Activated naive CD4-positive, alpha-beta T cell treated with anti-CD3 and anti-CD28 coated beads, Interleukin-2, amount 10 ng/mL, durations not matched to agents 7 days and 5 days (primary cell): ENCODE data around the gene RAET1G.
"Not testable (repeated sequence)": the region's sequence is repeated elsewhere in the genome, so short reads cannot be mapped to it uniquely, and the experiment has no call there.

Source experiments
- CTCF ChIA-PET: fragments of 350-600 bp; sonication (Branson Sonifier 250); formaldehyde crosslinking; loops from one replicate; lab custom pipeline; 2021; ENCODE audit warnings: antibody characterized with exemption; lab: Charles Lee
- DNase-seq: peaks from one replicate; pipeline ENCODE4 v3.0.0-alpha.2; 2020
- H3K27ac Mint-ChIP-seq: one replicate; pipeline ENCODE4 v1.8.0; 2021; ENCODE audit warnings: mild to moderate bottlenecking, moderate library complexity, mixed read lengths
- H3K27me3 Mint-ChIP-seq: one replicate; pipeline ENCODE4 v1.8.0; 2021; ENCODE audit warnings: mild to moderate bottlenecking, mixed read lengths
- H3K36me3 Mint-ChIP-seq: one replicate; pipeline ENCODE4 v1.8.0; 2021; ENCODE audit warnings: mixed read lengths
- H3K4me1 Mint-ChIP-seq: one replicate; pipeline ENCODE4 v1.8.0; 2021; ENCODE audit warnings: mixed read lengths
- H3K4me3 Mint-ChIP-seq: one replicate; pipeline ENCODE4 v1.8.0; 2021; ENCODE audit warnings: mild to moderate bottlenecking, moderate library complexity, mixed read lengths
- H3K9me3 Mint-ChIP-seq: one replicate; pipeline ENCODE4 v1.8.0; 2021; ENCODE audit warnings: mixed read lengths

RAET1G gene

DNA sequence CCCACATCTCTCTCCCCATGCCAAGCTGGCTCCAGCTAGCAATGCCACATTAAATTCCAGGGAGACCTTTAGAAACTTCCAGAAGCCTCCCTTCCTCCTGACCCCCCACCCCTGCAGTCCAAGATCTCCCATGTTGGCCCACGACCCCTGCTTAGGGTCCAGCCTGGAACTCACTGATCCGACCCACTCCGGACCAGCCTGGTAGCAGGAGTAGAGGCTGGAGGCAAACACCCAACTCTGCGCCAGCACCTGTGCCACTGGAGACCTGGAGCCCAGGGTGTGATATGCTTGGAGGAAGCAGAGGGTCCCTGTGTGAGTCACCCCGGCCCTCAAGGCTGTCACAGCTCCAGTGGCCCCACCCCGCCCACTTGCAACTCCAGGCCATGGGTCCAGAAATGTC, 37.6 kb upstream of the RAET1G start:
- peaks cover 26% of the 10 kb centered on the region for H3K4me1 Mint-ChIP-seq
- no peak overlapping the region for H3K27ac Mint-ChIP-seq
- no peak overlapping the region for H3K4me3 Mint-ChIP-seq
- no peak for DNase-seq
- CTCF ChIA-PET: no interaction called here
- no peaks in the 10 kb centered on the region for H3K9me3 Mint-ChIP-seq
- H3K36me3 Mint-ChIP-seq: no peaks in the 10 kb centered on the region
- H3K27me3 Mint-ChIP-seq: peaks cover 91% of the 10 kb centered on the region

DNA sequence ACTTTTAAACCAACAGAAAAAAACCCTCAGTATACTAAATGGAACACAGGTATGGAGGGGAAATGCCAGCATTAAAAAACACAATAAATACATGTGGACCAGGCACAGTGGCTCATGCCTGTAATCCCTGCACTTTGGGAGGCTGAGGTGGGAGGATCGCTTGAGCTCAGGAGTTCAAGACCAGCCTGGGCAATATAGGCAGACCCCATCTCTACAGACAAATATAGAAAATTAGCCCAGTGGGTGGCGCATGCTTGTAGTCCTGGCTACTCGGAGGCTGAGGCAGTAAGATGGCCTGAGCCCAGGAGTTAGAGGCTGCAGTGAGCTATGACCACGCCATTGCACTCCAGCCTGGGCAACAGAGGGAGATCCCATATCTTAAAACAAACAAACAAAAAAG, 36.9 kb upstream of the RAET1G start:
- CTCF ChIA-PET, H3K4me3 Mint-ChIP-seq, H3K9me3 Mint-ChIP-seq, DNase-seq, H3K36me3 Mint-ChIP-seq, H3K27ac Mint-ChIP-seq: not testable (repeated sequence)
- H3K27me3 Mint-ChIP-seq: peaks cover 91% of the 10 kb centered on the region
- H3K4me1 Mint-ChIP-seq: peaks cover 24% of the 10 kb centered on the region

DNA sequence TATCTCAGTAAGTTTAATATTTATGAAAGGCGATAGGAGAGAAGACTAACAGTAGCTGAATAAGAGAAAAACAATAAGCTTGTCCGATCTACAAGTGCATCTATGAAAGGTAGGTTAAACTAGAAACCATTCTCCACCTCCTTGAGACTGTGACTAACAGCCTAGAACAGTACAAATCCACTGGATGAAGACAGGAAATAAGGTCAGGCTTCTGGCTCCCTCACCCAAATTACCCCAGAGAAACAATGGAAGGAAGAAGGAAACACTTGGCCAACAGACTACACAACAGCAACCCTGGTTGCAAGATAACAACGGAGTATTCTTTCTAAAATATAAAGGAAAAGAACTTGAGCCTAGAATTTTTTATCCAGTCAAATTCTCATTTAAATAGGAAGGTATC, 35.2 kb upstream of the RAET1G start:
- Mint-ChIP-seq H3K27me3 (peaks cover 91% of the 10 kb centered on the region), H3K4me1 (peaks cover 14% of the 10 kb centered on the region)
- H3K9me3 Mint-ChIP-seq, CTCF ChIA-PET, H3K27ac Mint-ChIP-seq, H3K36me3 Mint-ChIP-seq, DNase-seq, H3K4me3 Mint-ChIP-seq: not testable (repeated sequence)

DNA sequence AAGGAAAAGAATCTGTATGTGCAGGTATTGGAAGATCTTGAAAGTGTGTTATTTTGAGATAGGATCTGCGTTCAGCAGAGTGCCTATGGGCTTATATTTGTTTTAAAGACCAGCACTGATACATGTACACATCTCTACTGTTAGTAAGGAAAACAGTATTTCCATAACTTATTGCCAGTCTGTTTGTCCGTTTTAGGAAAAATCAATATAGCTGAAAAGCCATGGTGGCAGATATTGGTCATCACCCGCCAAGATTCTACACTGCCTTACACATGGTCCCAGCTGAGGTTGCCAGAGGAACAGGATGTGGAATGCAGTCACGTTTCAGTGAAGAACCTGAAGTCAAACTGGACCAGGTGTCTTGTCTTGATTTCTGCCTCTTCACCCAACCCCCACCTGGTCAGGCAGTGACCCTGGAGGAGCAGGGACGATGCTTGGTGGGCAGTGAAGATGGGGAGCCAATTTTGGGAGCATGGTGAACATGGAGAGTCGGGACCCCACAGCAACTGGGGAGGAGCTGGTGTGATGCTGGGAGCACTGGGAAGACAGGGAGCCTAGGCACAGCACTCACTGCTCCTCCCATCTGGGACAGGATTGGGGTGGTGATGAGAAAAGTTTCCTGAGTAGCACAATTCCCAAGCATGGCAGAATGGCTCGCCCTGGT, 32.9 kb upstream of the RAET1G start:
- Mint-ChIP-seq H3K4me1 (peaks cover 11% of the 10 kb centered on the region), H3K27me3 (peaks cover 90% of the 10 kb centered on the region)
- DNase-seq, H3K4me3 Mint-ChIP-seq, CTCF ChIA-PET, H3K27ac Mint-ChIP-seq, H3K36me3 Mint-ChIP-seq, H3K9me3 Mint-ChIP-seq: not testable (repeated sequence)

DNA sequence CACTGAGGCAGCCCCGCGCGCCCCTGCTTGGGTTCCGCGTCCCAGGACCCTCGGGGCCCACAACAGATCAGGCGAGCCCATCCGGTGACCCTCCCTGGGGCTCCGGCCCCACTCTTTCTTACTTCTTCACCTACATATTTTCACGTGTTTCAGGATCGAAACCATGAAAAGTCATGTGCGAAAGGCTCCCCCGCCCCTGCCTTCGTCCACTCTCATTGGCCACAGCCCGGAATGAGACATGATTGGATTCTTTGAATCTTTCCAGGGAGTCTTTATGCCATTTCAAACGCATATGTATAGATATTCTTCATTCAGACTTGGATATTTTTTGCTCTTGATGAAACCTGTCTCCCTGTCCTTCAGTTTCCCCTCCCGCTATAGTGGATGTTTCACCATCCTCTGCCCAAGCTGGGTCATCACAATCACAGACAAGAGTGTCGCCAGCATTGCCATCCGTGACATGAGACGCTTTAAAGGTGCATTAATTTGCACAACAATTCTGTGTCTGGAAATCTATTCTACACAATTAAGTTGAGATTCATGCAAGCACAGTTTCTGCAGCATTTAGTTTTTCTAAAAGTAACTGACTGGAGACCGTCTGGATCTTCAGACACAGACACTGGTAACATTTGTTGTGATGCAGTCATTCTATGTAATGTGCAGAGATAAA, 32.2 kb upstream of the RAET1G start:
- CTCF ChIA-PET, DNase-seq, H3K4me3 Mint-ChIP-seq, H3K36me3 Mint-ChIP-seq, H3K9me3 Mint-ChIP-seq: not testable (repeated sequence)
- H3K27ac Mint-ChIP-seq: peak overlapping the region; percentile 55
- H3K27me3 Mint-ChIP-seq: peaks cover 90% of the 10 kb centered on the region
- peaks cover 11% of the 10 kb centered on the region for H3K4me1 Mint-ChIP-seq

DNA sequence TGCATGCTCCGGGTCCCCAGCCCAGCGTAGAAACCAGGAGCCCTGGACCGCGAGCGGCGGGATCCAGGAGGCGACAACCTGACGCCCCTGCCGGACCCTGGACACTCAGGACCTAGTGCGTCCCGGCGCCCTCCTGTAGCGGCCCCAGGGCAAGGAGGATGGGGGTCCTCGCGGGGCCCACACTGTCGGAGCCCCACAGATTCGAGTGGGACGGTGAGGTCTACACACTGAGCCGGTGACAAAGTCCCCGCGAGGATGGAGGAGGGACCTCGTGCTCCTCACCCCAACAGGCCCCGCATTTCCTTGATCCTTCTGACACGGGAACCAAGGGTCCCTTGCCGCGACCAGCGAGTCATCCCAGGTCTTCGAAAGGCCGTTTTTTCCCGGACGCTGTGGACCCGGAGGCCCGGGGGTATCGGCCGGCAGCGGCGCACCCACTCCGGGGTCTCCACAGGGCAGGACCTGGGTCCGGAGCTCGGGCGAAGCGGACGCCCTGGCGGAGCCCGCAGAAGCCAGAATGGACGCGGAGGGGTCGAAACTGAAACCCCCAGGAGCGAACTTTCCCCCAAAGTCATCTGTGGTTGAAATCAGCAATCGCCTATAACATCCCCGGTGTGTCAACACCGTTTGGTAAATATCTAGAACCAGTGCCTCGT, 31.5 kb upstream of the RAET1G start:
- DNase-seq, H3K4me3 Mint-ChIP-seq, H3K27ac Mint-ChIP-seq, CTCF ChIA-PET, H3K36me3 Mint-ChIP-seq, H3K9me3 Mint-ChIP-seq: not testable (repeated sequence)
- H3K27me3 Mint-ChIP-seq: peaks cover 90% of the 10 kb centered on the region
- H3K4me1 Mint-ChIP-seq: peaks cover 11% of the 10 kb centered on the region

DNA sequence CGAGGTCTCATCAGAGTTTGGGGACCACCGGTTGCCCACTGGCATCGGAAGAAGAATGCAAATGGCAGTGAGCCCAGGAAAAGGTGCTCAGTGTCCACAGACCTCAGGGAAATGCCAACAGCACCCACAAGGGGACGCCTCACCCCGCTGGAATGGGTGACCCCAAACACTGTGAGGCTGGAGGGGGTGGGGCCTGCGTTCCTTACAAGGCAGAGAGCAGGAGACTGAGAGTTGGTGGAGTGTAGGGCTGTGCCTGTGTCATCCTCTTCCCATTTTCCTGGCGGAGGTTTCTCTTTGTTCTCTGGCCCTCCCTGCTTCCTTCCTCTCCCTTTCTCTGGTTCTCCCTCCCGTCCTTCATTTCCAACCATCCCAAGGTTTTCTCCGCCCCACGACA, 31.0 kb upstream of the RAET1G start:
- Mint-ChIP-seq H3K4me1 (peaks cover 11% of the 10 kb centered on the region), H3K27me3 (peaks cover 88% of the 10 kb centered on the region)
- H3K9me3 Mint-ChIP-seq, CTCF ChIA-PET, H3K36me3 Mint-ChIP-seq, H3K27ac Mint-ChIP-seq, H3K4me3 Mint-ChIP-seq, DNase-seq: not testable (repeated sequence)

DNA sequence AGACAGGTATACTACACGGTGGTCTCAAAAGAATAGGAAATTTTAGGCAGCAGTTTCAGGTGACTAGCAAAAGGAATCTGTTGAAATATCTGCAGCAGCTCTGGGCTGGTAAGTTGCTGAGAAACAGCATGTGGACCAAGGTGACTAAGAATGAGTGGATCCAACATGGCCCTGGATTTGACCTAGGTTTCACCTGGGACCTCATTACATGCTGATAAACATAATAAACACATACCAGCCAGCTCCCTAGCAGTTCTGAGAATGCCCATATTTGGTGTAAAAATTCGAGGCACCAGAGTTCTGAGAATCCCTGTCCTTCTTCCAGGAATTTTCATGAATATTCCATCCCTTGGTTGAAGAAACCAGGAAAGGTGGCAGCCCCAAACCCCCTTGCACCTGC, 30.5 kb upstream of the RAET1G start:
- peaks cover 87% of the 10 kb centered on the region for H3K27me3 Mint-ChIP-seq
- not testable (repeated sequence) for H3K9me3 Mint-ChIP-seq, DNase-seq, H3K27ac Mint-ChIP-seq, H3K36me3 Mint-ChIP-seq, H3K4me3 Mint-ChIP-seq
- H3K4me1 Mint-ChIP-seq: peaks cover 11% of the 10 kb centered on the region
- CTCF ChIA-PET: interaction anchor here (1.0 to 1.7 kb wide), 2 partner anchors 54 to 63 kb away, joined by 3 to 13 read pairs; no protein-coding TSS in a partner anchor

DNA sequence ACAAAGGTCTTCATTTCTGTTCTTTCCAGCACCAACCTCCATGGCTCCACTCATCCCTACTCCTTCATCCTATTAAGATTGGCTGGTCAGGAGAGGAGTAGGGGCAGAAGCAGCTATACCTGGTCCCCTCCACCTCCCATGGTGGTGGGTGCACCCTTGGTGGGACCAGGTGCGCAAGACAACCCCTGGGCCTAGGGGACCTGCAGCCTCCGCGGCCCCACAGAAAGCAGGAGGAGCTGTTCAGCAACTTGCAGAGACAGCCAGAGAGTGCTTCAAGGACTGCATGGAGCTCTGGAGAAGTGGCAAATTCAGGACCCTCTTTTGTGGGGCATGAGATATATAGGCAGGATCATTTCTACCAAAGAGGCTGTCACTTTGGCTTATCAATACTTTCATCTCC, 28.7 kb upstream of the RAET1G start:
- Mint-ChIP-seq H3K4me1 (peaks cover 11% of the 10 kb centered on the region), H3K27ac (no peak overlapping the region), H3K9me3 (no peaks in the 10 kb centered on the region), H3K27me3 (peaks cover 90% of the 10 kb centered on the region), H3K4me3 (no peak overlapping the region), H3K36me3 (peaks cover 2% of the 10 kb centered on the region)
- CTCF ChIA-PET: interaction anchor here (1.7 kb wide), 1 partner anchor 65 kb away, joined by 13 read pairs; no protein-coding TSS in a partner anchor
- DNase-seq: no peak

DNA sequence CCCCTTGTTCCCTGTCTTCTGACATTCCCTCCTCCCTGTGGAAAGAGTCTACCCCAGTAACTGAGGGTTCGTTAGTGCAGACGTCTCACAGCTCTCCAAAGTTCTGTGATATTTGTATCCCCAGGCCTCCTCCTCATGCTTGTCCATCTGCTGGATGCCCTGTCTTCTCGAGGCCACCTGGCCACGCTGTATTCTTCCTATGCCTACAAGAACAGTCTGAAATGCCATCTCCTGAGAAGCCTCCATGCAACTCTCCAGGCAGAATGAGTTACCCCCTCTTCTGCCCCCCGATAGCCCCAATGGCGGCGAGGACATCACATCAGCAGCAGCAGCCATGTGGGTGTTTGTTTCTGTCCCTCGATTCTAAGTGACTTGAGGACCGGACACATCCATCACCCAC, 28.2 kb upstream of the RAET1G start:
- Mint-ChIP-seq H3K4me1 (peaks cover 11% of the 10 kb centered on the region), H3K9me3 (no peaks in the 10 kb centered on the region), H3K27ac (no peak overlapping the region), H3K36me3 (peaks cover 2% of the 10 kb centered on the region), H3K27me3 (peaks cover 91% of the 10 kb centered on the region), H3K4me3 (no peak overlapping the region)
- CTCF ChIA-PET: no interaction called here
- no peak for DNase-seq

DNA sequence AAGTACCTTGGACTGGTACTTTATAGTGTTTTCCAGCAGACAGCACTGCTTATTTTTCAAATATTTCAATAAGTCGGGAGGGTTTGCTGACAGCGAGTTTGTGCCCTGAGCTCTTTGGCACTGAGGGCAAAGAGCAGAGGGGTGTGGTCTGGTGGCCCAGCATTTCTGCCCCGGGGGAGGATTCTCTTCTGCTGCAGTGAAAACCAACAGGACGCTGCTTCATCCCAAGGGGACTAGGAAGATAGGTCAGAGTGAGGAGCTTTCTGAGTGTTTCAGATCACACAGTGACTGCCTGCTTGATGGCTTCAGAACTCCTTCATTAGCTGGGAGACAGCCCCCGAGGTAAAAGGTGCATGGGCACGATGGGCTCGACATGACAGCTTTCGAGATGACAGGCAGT, 27.5 kb upstream of the RAET1G start:
- Mint-ChIP-seq H3K4me1 (peaks cover 11% of the 10 kb centered on the region), H3K27ac (no peak overlapping the region), H3K9me3 (no peaks in the 10 kb centered on the region), H3K36me3 (peaks cover 2% of the 10 kb centered on the region), H3K27me3 (peaks cover 89% of the 10 kb centered on the region), H3K4me3 (no peak overlapping the region)
- DNase-seq: no peak
- CTCF ChIA-PET: no interaction called here

DNA sequence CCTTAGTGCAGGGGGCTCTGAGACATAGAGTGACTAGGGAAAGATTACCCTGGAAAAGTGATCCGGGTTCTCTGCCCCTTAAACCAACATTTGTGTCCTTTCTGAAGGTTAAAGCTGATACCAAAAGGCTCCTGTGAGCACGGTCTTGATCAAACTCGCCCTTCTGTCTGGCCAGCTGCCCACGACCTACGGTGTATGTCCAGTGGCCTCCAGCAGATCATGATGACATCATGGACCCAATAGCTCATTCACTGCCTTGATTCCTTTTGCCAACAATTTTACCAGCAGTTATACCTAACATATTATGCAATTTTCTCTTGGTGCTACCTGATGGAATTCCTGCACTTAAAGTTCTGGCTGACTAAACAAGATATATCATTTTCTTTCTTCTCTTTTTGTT, 25.7 kb upstream of the RAET1G start:
- peaks cover 2% of the 10 kb centered on the region for H3K36me3 Mint-ChIP-seq
- H3K4me3 Mint-ChIP-seq: no peak overlapping the region
- H3K27me3 Mint-ChIP-seq: peaks cover 75% of the 10 kb centered on the region
- H3K9me3 Mint-ChIP-seq: no peaks in the 10 kb centered on the region
- CTCF ChIA-PET: interaction anchor here (1.9 kb wide), 1 partner anchor 68 kb away, joined by 5 read pairs; no protein-coding TSS in a partner anchor
- H3K27ac Mint-ChIP-seq: no peak overlapping the region
- no peak for DNase-seq
- H3K4me1 Mint-ChIP-seq: peaks cover 4% of the 10 kb centered on the region

DNA sequence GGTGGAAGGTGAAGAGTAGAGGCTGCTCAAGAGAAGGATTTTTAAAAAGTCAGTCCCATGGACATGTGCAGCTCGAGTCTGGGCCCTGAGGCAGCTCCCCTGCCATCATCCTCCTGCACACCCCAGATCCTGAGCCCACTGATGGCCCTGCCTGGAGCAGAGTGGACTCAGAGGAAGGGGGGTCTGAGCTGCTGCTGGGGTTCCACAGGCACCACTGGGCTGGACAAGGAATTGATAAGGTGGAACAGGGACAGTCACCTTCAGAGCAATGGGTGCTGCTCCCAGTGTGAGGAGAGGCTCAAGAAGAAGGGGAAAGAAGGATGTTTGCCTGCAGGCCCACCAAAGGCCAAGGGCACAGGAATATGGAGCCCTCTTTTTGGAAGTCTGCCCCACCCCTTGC, 25.1 kb upstream of the RAET1G start:
- peaks cover 75% of the 10 kb centered on the region for H3K27me3 Mint-ChIP-seq
- no peaks in the 10 kb centered on the region for H3K9me3 Mint-ChIP-seq
- no peak overlapping the region for H3K4me3 Mint-ChIP-seq
- H3K36me3 Mint-ChIP-seq: peaks cover 2% of the 10 kb centered on the region
- H3K4me1 Mint-ChIP-seq: peaks cover under 1% of the 10 kb centered on the region
- CTCF ChIA-PET: interaction anchor here (1.9 kb wide), 1 partner anchor 69 kb away, joined by 5 read pairs; no protein-coding TSS in a partner anchor
- no peak for DNase-seq
- H3K27ac Mint-ChIP-seq: no peak overlapping the region

DNA sequence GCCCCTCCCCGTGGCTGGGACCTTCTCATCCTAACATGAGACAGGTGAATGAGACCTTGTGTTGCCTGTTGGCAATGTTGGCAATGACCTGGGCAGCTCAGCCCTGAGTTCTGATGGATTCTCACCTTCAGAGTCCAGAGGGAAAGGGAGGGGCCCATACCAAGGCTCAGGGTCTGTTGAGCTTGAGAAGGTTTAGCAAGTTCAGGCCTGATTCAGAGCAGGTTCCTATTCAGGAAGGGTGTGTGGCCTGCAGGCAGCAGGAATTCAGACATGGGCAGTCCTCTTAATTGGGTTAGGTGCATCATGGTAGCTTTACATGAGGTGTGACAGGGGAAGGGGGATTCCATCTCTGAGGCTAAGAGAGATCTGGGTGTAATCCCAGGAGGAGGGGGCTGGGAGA, 24.6 kb upstream of the RAET1G start:
- H3K36me3 Mint-ChIP-seq, H3K27ac Mint-ChIP-seq, H3K4me3 Mint-ChIP-seq, CTCF ChIA-PET, H3K9me3 Mint-ChIP-seq, DNase-seq, H3K4me1 Mint-ChIP-seq: not testable (repeated sequence)
- H3K27me3 Mint-ChIP-seq: peaks cover 75% of the 10 kb centered on the region
